Measurements from ENCODE around the gene BIN1. TPM values are rescaled to one million over a fixed set of nuclear protein-coding genes. Genes with fewer than 3 reads are reported as not detected.

The BIN1 gene
- polyA plus RNA-seq, 1 of the 3 experiments (the other 2 are of a cell fraction) = 40.3 TPM

DNA sequence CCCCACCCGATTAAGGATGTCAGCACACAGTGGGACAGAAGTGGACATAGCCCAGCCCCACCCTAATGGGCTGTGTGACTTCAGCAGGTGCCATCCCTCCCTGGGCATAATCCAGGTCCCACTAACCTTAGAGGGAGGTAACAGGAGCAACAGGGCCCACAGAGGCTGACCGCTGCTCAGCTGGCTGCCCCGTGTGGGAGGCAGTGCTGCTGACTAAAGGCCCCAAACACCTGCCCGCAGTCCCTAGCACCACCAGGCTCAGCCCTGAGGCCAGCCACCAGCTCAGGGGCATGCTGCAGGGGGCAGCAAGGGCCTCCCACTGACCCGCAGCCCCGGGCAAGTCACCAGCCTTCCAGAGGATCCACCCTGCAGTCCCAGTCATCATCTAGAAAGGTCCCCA lies 14.6 kb downstream of the BIN1 start (continued):
- TF ChIP-seq CTCF (IDR thresholded peaks at IDR 0.05) (no peak), NRF1 (IDR thresholded peaks at IDR 0.05; ENCODE audit: low read depth, low read length) (no peak)
- TF ChIP-seq, protein P1, sequence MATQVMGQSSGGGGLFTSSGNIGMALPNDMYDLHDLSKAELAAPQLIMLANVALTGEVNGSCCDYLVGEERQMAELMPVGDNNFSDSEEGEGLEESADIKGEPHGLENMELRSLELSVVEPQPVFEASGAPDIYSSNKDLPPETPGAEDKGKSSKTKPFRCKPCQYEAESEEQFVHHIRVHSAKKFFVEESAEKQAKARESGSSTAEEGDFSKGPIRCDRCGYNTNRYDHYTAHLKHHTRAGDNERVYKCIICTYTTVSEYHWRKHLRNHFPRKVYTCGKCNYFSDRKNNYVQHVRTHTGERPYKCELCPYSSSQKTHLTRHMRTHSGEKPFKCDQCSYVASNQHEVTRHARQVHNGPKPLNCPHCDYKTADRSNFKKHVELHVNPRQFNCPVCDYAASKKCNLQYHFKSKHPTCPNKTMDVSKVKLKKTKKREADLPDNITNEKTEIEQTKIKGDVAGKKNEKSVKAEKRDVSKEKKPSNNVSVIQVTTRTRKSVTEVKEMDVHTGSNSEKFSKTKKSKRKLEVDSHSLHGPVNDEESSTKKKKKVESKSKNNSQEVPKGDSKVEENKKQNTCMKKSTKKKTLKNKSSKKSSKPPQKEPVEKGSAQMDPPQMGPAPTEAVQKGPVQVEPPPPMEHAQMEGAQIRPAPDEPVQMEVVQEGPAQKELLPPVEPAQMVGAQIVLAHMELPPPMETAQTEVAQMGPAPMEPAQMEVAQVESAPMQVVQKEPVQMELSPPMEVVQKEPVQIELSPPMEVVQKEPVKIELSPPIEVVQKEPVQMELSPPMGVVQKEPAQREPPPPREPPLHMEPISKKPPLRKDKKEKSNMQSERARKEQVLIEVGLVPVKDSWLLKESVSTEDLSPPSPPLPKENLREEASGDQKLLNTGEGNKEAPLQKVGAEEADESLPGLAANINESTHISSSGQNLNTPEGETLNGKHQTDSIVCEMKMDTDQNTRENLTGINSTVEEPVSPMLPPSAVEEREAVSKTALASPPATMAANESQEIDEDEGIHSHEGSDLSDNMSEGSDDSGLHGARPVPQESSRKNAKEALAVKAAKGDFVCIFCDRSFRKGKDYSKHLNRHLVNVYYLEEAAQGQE (IDR thresholded peaks at IDR 0.05; ENCODE audit: low read depth, low read length) = no peak

DNA sequence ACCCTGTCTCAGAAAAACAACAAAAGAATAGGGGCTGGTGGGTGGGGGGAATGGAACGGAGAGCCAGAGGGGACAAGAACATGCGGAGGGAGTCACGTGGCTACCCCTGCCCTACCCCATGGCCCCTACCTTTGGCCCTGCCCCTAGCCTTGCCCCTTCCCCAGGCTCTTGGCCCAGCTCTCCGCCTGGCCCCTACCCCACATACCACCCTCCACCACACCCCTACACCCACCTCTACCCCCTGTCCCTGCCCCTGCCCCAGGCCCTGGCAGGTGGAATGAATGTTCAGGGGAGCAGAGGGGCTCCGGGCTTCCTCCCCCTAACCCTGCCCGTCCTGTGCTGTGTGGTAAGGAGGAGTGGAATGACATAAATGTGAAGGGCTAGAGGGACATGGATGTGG lies 15.1 kb downstream of the BIN1 start:
- TF ChIP-seq TCF12 (IDR thresholded peaks at IDR 0.05) (no peak), GABPA (IDR thresholded peaks at IDR 0.05; ENCODE audit: low read depth) (no peak), FOXJ3 (CRISPR knock-in tag; IDR thresholded peaks at IDR 0.05) (no peak), NRF1 (IDR thresholded peaks at IDR 0.05; ENCODE audit: low read depth, low read length) (no peak), FOXM1 (IDR thresholded peaks at IDR 0.05; ENCODE audit: low read depth) (no peak), CHD2 (IDR thresholded peaks at IDR 0.05; ENCODE audit: low read length, partially characterized antibody) (no peak), MXI1 (IDR thresholded peaks at IDR 0.05; ENCODE audit: low read depth, low read length) (no peak), NFIC (IDR thresholded peaks at IDR 0.05; ENCODE audit: borderline replicate concordance) (no peak), YY1 (IDR thresholded peaks at IDR 0.05; ENCODE audit: low read depth) (no peak), IRF3 (IDR thresholded peaks at IDR 0.05; ENCODE audit: low read depth, low read length) (no peak)
- no peaks in the 10 kb centered on the region for H3K79me2 ChIP-seq (ENCODE audit: insufficient read depth)
- H3K27me3 ChIP-seq (ENCODE audit: insufficient read depth) = no peaks in the 10 kb centered on the region
- ChIA-PET CTCF (interaction anchor here (1.2 to 1.8 kb wide), 2 partner anchors 15 to 42 kb away, joined by 3 to 4 read pairs; no protein-coding TSS in a partner anchor), POLR2A (no interaction called here)
- WGBS (ENCODE audit: low lambda C conversion rate) = 88% methylated on average over 6 of the region's 6 CpGs
- no peak overlapping the region for H3K27ac ChIP-seq (ENCODE audit: low read depth in 2 of 2, low read length in 1 of 2)
- no peak overlapping the region for H2AFZ ChIP-seq (ENCODE audit: low read depth)
- no peak overlapping the region for H3K9ac ChIP-seq
- no peaks in the 10 kb centered on the region for H3K9me2 ChIP-seq
- no peak for DNase-seq
- no peaks in the 10 kb centered on the region for H3K36me3 ChIP-seq (replicated peaks in 1 of 2; ENCODE audit: control insufficient read depth in 1 of 2, insufficient read depth in 2 of 2, low read length in 1 of 2)
- H4K20me1 ChIP-seq (ENCODE audit: insufficient read depth) = peaks cover 3% of the 10 kb centered on the region; the same call in 1 of the 2 replicates
- peaks cover 5 to 52% of the 10 kb centered on the region in 2 experiments; a peak in 1 of 4 replicates for H3K4me1 ChIP-seq (ENCODE audit: control insufficient read depth in 1 of 2, insufficient read depth in 2 of 2, low read depth in 1 of 2, low read length in 1 of 2)
- H3K9me3 ChIP-seq = no peaks in the 10 kb centered on the region
- no peak overlapping the region for H3K4me2 ChIP-seq
- no peak overlapping the region for H3K4me3 ChIP-seq (ENCODE audit: low read depth in 2 of 2, low read length in 1 of 2)
- H3F3A ChIP-seq (replicated peaks; ENCODE audit: insufficient read depth) = no peaks in the 10 kb centered on the region
